ENCODE data around the gene FOXA3. TPM values are rescaled to one million over a fixed set of nuclear protein-coding genes. Genes with fewer than 3 reads are reported as not detected.

FOXA3 gene
- total RNA-seq, 2 experiments from 2014 or later, result not detected

DNA sequence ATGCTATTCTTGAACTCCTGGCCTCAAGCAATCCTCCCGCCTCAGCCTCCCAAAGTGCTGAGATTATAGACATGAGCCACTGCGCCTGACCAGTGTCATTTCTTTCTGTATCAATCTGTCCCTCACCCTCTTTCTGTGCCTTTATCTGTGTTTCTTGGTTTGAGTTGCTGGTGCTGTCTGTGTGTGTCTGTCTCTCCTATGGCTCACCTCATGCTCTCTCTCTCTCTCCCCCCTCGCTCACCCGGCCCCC is 12.0 kb downstream of the FOXA3 start:
- no peak overlapping the region for H3K4me3 ChIP-seq (ENCODE audit: low read length)
- H3K9me3 ChIP-seq (ENCODE audit: control insufficient read depth in 1 of 2, insufficient read depth in 1 of 2, low read length in 2 of 2), result peaks cover 0 to 9% of the 10 kb centered on the region in 2 experiments
- no peak overlapping the region for H3K27ac Mint-ChIP-seq
- H3K27me3 Mint-ChIP-seq, result peaks cover 34% of the 10 kb centered on the region
- H3K4me3 Mint-ChIP-seq, result no peak overlapping the region
- H3K27ac ChIP-seq (ENCODE audit: low read depth in 1 of 2, low read length in 2 of 2), result no peak overlapping the region
- peaks cover 0 to 7% of the 10 kb centered on the region in 2 experiments for H3K27me3 ChIP-seq (ENCODE audit: control insufficient read depth in 1 of 2, insufficient read depth in 2 of 2, low read length in 2 of 2)
- intact Hi-C loops (cut with DNase I, micrococcal nuclease), result no loop called here
- H3K36me3 ChIP-seq (ENCODE audit: insufficient read depth, low read length), result no peaks in the 10 kb centered on the region
- ATAC-seq (ENCODE audit: poor library complexity), result peak; percentile 75
- peaks cover 12% of the 10 kb centered on the region for H3K4me1 ChIP-seq (ENCODE audit: insufficient read depth, low read length)
- POLR2A ChIA-PET, result no interaction called here
- no peaks in the 10 kb centered on the region for H3K9me3 Mint-ChIP-seq
- H3K36me3 Mint-ChIP-seq (ENCODE audit: low read depth), result no peaks in the 10 kb centered on the region
- TF ChIP-seq, protein P1, sequence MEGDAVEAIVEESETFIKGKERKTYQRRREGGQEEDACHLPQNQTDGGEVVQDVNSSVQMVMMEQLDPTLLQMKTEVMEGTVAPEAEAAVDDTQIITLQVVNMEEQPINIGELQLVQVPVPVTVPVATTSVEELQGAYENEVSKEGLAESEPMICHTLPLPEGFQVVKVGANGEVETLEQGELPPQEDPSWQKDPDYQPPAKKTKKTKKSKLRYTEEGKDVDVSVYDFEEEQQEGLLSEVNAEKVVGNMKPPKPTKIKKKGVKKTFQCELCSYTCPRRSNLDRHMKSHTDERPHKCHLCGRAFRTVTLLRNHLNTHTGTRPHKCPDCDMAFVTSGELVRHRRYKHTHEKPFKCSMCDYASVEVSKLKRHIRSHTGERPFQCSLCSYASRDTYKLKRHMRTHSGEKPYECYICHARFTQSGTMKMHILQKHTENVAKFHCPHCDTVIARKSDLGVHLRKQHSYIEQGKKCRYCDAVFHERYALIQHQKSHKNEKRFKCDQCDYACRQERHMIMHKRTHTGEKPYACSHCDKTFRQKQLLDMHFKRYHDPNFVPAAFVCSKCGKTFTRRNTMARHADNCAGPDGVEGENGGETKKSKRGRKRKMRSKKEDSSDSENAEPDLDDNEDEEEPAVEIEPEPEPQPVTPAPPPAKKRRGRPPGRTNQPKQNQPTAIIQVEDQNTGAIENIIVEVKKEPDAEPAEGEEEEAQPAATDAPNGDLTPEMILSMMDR (IDR thresholded peaks at IDR 0.05), result no peak
- CTCF ChIA-PET, result no interaction called here
- peak in 1 of 14 experiments; percentile 36 for DNase-seq
- peaks cover 16% of the 10 kb centered on the region for H3K4me1 Mint-ChIP-seq (ENCODE audit: low read depth)

DNA sequence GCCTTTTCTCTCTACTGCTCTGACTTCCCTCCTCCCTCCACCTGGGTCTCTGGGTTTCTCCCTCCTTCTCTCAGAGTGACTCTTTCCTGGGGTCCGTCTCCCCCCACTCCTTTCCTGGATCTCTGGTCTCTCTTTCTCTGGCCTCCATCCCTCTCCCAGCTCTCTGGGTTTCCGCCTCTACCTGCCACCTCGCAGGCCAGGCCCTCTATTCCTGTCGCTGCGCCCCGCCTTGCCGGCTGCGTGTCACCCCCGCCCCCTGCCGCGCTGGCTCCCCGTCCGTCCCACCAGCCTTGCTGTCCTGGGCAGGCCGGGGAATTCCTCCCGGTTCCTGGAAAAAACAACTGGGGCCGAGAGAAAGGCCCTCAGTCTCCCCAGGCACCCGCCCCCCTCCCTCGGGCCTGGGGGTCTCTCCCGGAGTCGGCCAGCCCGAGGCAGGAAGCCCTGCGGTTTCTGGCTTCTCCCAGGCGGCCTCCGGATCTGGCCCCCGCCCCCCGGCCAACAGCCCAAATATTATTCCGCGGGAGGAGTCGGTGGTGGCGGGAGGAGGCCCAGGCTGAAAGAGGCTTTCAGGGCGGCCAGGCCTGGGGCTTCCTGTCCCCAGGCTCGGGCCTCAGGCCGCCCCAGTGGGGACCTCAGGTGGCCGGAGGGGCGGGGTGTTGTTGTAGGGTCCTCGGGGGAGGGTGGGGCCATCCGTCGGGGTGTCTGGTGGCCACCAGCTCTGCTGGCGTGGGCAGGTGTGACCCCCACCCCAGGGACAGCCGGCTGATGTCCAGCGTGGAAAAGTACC is 12.5 kb downstream of the FOXA3 start:
- ATAC-seq (ENCODE audit: poor library complexity) (peak; percentile 67), DNase-seq (peak in 4 of 14 experiments; percentile 3 to 46 (median 34))
- CTCF ChIA-PET, result no interaction called here
- peaks cover 12% of the 10 kb centered on the region for H3K4me1 ChIP-seq (ENCODE audit: insufficient read depth, low read length)
- H3K36me3 ChIP-seq (ENCODE audit: insufficient read depth, low read length), result no peaks in the 10 kb centered on the region
- intact Hi-C loops (cut with DNase I, micrococcal nuclease), result no loop called here
- Mint-ChIP-seq H3K27ac (no peak overlapping the region), H3K27me3 (peaks cover 34% of the 10 kb centered on the region), H3K4me3 (no peak overlapping the region), H3K4me1 (ENCODE audit: low read depth) (peaks cover 19% of the 10 kb centered on the region), H3K36me3 (ENCODE audit: low read depth) (no peaks in the 10 kb centered on the region), H3K9me3 (no peaks in the 10 kb centered on the region)
- peaks cover 0 to 7% of the 10 kb centered on the region in 2 experiments for H3K27me3 ChIP-seq (ENCODE audit: control insufficient read depth in 1 of 2, insufficient read depth in 2 of 2, low read length in 2 of 2)
- TF ChIP-seq, protein P1 (IDR thresholded peaks at IDR 0.05), result no peak
- peaks cover 0 to 9% of the 10 kb centered on the region in 2 experiments for H3K9me3 ChIP-seq (ENCODE audit: control insufficient read depth in 1 of 2, insufficient read depth in 1 of 2, low read length in 2 of 2)
- no peak overlapping the region for H3K27ac ChIP-seq (ENCODE audit: low read depth in 1 of 2, low read length in 2 of 2)
- POLR2A ChIA-PET, result no interaction called here
- H3K4me3 ChIP-seq (ENCODE audit: low read length), result peak overlapping the region; percentile 28

DNA sequence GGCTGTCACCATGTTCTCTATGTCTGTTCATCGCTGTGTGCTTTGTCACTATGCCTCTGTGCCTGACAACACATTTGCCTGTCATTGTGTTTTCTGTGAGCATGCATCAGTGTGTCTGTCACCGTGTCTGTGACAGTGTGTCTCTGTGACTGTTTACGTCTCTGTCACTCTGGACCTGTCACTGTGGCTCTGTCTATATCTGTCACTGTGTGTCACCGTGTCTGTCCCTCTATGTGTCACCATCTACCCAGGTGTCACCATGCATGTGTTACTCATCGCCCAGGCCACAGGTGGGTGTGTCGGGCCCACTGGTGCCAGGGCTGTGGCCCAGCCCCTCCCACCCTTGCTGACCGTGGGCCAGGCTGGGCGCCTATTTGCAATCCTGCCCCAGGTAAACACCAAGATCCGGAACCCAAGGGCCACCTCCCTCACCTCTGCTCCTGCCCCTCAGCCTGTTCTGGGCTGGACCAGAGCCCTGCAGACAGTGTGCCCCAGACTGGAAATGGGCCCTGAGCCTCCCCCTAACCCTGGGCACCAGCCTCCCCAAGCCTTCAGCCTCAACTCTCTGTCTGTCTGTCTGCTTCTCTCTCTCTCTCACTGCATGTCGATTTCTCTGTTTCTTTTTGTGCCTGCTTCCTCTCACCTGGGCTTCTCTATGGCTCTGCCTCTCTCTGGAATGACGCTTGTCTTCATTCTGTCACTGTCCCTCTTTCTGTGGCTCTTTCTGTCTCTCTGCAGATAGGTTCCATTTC is 14.1 kb downstream of the FOXA3 start:
- H3K4me3 ChIP-seq (ENCODE audit: low read length), result no peak overlapping the region
- H3K27me3 ChIP-seq (ENCODE audit: control insufficient read depth in 1 of 2, insufficient read depth in 2 of 2, low read length in 2 of 2), result peaks cover 0 to 5% of the 10 kb centered on the region in 2 experiments
- H3K4me3 Mint-ChIP-seq, result peak overlapping the region; percentile 46
- intact Hi-C loops (cut with DNase I, micrococcal nuclease), result no loop called here
- ChIA-PET POLR2A (no interaction called here), CTCF (no interaction called here)
- no peaks in the 10 kb centered on the region for H3K36me3 ChIP-seq (ENCODE audit: insufficient read depth, low read length)
- H3K27ac Mint-ChIP-seq, result no peak overlapping the region
- DNase-seq (no peak), ATAC-seq (ENCODE audit: poor library complexity) (no peak)
- peaks cover 27% of the 10 kb centered on the region for H3K4me1 Mint-ChIP-seq (ENCODE audit: low read depth)
- peaks cover 22% of the 10 kb centered on the region for H3K4me1 ChIP-seq (ENCODE audit: insufficient read depth, low read length)
- H3K27ac ChIP-seq (ENCODE audit: low read depth in 1 of 2, low read length in 2 of 2), result no peak overlapping the region
- peaks cover 0 to 9% of the 10 kb centered on the region in 2 experiments for H3K9me3 ChIP-seq (ENCODE audit: control insufficient read depth in 1 of 2, insufficient read depth in 1 of 2, low read length in 2 of 2)
- peaks cover under 1% of the 10 kb centered on the region for H3K36me3 Mint-ChIP-seq (ENCODE audit: low read depth)
- peaks cover 34% of the 10 kb centered on the region for H3K27me3 Mint-ChIP-seq
- TF ChIP-seq, protein P1 (IDR thresholded peaks at IDR 0.05), result no peak
- no peaks in the 10 kb centered on the region for H3K9me3 Mint-ChIP-seq
